Keratinocyte (primary cell): ENCODE results near the gene ZNF423. TPM values are rescaled to one million over a fixed set of nuclear protein-coding genes. Genes with fewer than 3 reads are reported as not detected.

Source experiments
- DNase-seq: peaks from one replicate; pipeline ENCODE4 v3.0.0-alpha.2; 2011; ENCODE audit warnings: low read depth, missing footprints, low spot score
- FAIRE-seq: peaks from 2 replicates; lab custom pipeline; 2011; peaks lifted over from hg19 to GRCh38; lab: Jason Lieb, UNC
- H2AFZ ChIP-seq: 2 replicates; pipeline ENCODE4 v1.6.0; 2012; ENCODE audit warnings: low read length, control low read depth, inconsistent platforms; ENCODE audit not compliant: control insufficient read depth
- H3K27ac ChIP-seq: 2 replicates; pipeline ENCODE4 v1.5.1; 2011; ENCODE audit warnings: low read length; ENCODE audit not compliant: control insufficient read depth, insufficient read depth
- H3K27me3 ChIP-seq: 3 replicates; pipeline ENCODE4 v1.6.0; 2011; ENCODE audit warnings: low read length; ENCODE audit not compliant: control insufficient read depth, insufficient read depth; ENCODE audit errors: extremely low read depth
- H3K36me3 ChIP-seq, 2 experiments: 2 replicates in 1 of 2; 3 replicates in 1 of 2; pipeline ENCODE4 v1.5.1; 2011; ENCODE audit warnings: low read length in 2 of 2, mild to moderate bottlenecking in 1 of 2; ENCODE audit not compliant: control insufficient read depth in 2 of 2, insufficient read depth in 2 of 2; ENCODE audit errors: extremely low read depth in 1 of 2
- H3K4me1 ChIP-seq: 3 replicates; pipeline ENCODE4 v1.5.1; 2011; ENCODE audit warnings: low read length; ENCODE audit not compliant: control insufficient read depth, insufficient read depth; ENCODE audit errors: extremely low read depth
- H3K4me2 ChIP-seq: 3 replicates; pipeline ENCODE4 v1.6.0; 2011; ENCODE audit warnings: low read depth, low read length; ENCODE audit not compliant: control insufficient read depth, insufficient read depth; ENCODE audit errors: extremely low read depth
- H3K4me3 ChIP-seq, 3 experiments: fragments of 200-600 bp in 1 of 3; sonication (generic) in 1 of 3; 2 replicates in 2 of 3; 3 replicates in 1 of 3; pipeline ENCODE4 v1.5.1; 2011 to 2016; ENCODE audit warnings: low read length in 3 of 3, mild to moderate bottlenecking in 3 of 3, control low read depth in 2 of 3, inconsistent platforms in 1 of 3, low read depth in 1 of 3, mixed read lengths in 1 of 3, mixed run types in 1 of 3, moderate library complexity in 1 of 3; ENCODE audit not compliant: control insufficient read depth in 2 of 3, insufficient read depth in 2 of 3; ENCODE audit errors: extremely low read depth in 1 of 3
- H3K79me2 ChIP-seq: 2 replicates; pipeline ENCODE4 v1.6.0; 2012; ENCODE audit warnings: low read length; ENCODE audit not compliant: control insufficient read depth, insufficient read depth
- H3K9ac ChIP-seq: 3 replicates; pipeline ENCODE4 v1.6.0; 2011; ENCODE audit warnings: low read length; ENCODE audit not compliant: control insufficient read depth, insufficient read depth; ENCODE audit errors: extremely low read depth
- H3K9me1 ChIP-seq: 3 replicates; pipeline ENCODE4 v1.6.0; 2011; ENCODE audit warnings: low read length; ENCODE audit not compliant: control insufficient read depth, insufficient read depth; ENCODE audit errors: extremely low read depth
- H3K9me3 ChIP-seq: 2 replicates; pipeline ENCODE4 v1.5.1; 2012; ENCODE audit warnings: low read depth, low read length; ENCODE audit not compliant: control insufficient read depth
- H4K20me1 ChIP-seq: 3 replicates; pipeline ENCODE4 v1.6.0; 2011; ENCODE audit warnings: low read length; ENCODE audit not compliant: control insufficient read depth, insufficient read depth; ENCODE audit errors: extremely low read depth
- EZH2 ChIP-seq: IDR thresholded peaks from one replicate; pipeline ENCODE4 v1.6.1; 2012; ENCODE audit warnings: inconsistent platforms, mild to moderate bottlenecking, low read length, moderate library complexity
- dilution Hi-C: fragments of 300-500 bp; cut with MboI; formaldehyde crosslinking; loops from one replicate; pipeline ENCODE4 v1.7.0; 2020; ENCODE audit warnings: low sequenced_read_pairs; ENCODE audit not compliant: extremely low pct_ligation_motif_present
- polyA plus RNA-seq, 5 experiments: library from polyadenylated mRNA; depleted of rRNA in 3 of 5; stranded (reverse) in 3 of 5; stranded (forward) in 1 of 5; unstranded in 1 of 5; fragments of >200 nt; gene quantifications; 1 replicate in 1 of 5; 2 replicates in 3 of 5; 3 replicates in 1 of 5; pipeline versions ENCODE4 v1.2.1 to v1.2.3, GENCODE V29; 2011 to 2012; ENCODE audit warnings: missing spikeins in 2 of 5, low read depth in 1 of 5, low replicate concordance in 1 of 5
- TF ChIP-seq, protein P1 (sequence below), 3 experiments: IDR thresholded peaks in 1 of 3; conservative IDR thresholded peaks in 1 of 3; optimal IDR thresholded peaks in 1 of 3; 2 replicates in 2 of 3; 3 replicates in 1 of 3; pipeline versions ENCODE3 to v1.5.1; 2011; ENCODE audit warnings: low read length in 3 of 3, mild to moderate bottlenecking in 3 of 3, moderate library complexity in 2 of 3, control low read depth in 1 of 3, inconsistent platforms in 1 of 3; ENCODE audit not compliant: insufficient read depth in 2 of 3; ENCODE audit errors: extremely low read depth in 1 of 3

The ZNF423 gene
- polyA plus RNA-seq, 1 donor (not counting 4 experiments of a cell fraction or from before 2014, with no cell fraction given), result 0.05 TPM

DNA sequence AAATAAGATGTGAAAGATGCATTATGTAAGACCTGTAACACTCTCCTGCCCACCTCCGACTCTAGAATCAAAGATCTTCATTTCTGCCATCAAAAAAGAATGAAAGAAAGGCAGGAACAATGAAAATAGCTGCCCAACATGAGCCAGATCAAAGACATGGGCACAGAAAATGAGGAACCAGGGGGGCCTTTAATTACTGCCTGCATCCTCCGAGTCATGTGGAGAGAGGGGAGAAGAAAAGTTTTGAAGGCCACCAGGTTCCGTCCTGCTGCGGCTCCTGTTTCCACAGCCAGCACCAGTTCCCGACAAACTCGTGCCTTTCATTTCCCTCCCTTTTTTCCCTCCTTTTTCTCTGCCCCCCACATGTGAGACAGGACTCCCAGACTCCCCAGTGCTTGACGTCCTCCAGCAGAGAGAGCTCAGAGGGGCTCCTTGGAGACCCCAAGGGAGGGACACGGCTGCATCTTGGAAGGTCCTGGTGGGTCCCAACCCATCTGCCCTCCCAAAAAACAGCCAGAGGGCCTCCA, 168.4 kb downstream of the ZNF423 start:
- no peaks in the 10 kb centered on the region for H3K36me3 ChIP-seq
- no peaks in the 10 kb centered on the region for H3K79me2 ChIP-seq
- TF ChIP-seq EZH2, result no peak
- TF ChIP-seq, protein P1, sequence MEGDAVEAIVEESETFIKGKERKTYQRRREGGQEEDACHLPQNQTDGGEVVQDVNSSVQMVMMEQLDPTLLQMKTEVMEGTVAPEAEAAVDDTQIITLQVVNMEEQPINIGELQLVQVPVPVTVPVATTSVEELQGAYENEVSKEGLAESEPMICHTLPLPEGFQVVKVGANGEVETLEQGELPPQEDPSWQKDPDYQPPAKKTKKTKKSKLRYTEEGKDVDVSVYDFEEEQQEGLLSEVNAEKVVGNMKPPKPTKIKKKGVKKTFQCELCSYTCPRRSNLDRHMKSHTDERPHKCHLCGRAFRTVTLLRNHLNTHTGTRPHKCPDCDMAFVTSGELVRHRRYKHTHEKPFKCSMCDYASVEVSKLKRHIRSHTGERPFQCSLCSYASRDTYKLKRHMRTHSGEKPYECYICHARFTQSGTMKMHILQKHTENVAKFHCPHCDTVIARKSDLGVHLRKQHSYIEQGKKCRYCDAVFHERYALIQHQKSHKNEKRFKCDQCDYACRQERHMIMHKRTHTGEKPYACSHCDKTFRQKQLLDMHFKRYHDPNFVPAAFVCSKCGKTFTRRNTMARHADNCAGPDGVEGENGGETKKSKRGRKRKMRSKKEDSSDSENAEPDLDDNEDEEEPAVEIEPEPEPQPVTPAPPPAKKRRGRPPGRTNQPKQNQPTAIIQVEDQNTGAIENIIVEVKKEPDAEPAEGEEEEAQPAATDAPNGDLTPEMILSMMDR (optimal IDR thresholded peaks at IDR 0.05 in 1 of 3, IDR thresholded peaks at IDR 0.05 in 1 of 3, conservative IDR thresholded peaks at IDR 0.05 in 1 of 3; ENCODE audit: extremely low read depth in 1 of 3, insufficient read depth in 2 of 3, low read length in 3 of 3), result no peak
- FAIRE-seq, result no peak
- H4K20me1 ChIP-seq, result no peaks in the 10 kb centered on the region
- H3K9me1 ChIP-seq, result no peaks in the 10 kb centered on the region
- no peak overlapping the region for H2AFZ ChIP-seq
- H3K9ac ChIP-seq, result no peak overlapping the region
- DNase-seq, result no peak
- H3K4me1 ChIP-seq, result no peaks in the 10 kb centered on the region
- H3K27me3 ChIP-seq, result no peaks in the 10 kb centered on the region
- dilution Hi-C loops, result no loop called here
- no peak overlapping the region for H3K4me2 ChIP-seq
- H3K4me3 ChIP-seq, result no peak overlapping the region
- no peak overlapping the region for H3K27ac ChIP-seq
- no peaks in the 10 kb centered on the region for H3K9me3 ChIP-seq

DNA sequence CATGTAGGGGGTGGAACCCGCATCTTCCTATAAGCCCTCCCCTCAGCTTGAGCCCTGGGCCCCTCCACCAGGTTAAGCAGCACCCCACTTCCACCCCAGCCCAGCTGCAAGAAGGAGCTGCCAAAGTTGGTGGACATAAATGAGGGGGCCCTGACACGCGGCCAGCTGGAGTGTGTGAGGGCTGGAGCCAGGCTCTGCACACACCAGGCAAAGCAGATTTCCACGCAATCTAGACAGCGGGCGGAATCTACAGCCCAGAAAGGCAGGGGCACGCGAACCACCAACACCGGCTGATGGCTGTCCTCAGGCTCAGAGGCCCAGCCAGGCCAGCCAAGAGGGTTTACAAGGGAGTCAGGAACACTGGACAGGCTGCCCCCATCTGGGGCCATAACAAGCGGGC, 171.2 kb downstream of the ZNF423 start:
- Histone ChIP-seq H3K79me2 (no peaks in the 10 kb centered on the region), H3K36me3 (no peaks in the 10 kb centered on the region), H3K27ac (no peak overlapping the region), H3K9ac (no peak overlapping the region), H3K9me3 (peaks cover 2% of the 10 kb centered on the region), H4K20me1 (no peaks in the 10 kb centered on the region), H3K4me2 (no peak overlapping the region), H3K4me3 (no peak overlapping the region), H2AFZ (no peak overlapping the region), H3K27me3 (no peaks in the 10 kb centered on the region), H3K4me1 (no peaks in the 10 kb centered on the region), H3K9me1 (no peaks in the 10 kb centered on the region)
- TF ChIP-seq, protein P1 (optimal IDR thresholded peaks at IDR 0.05 in 1 of 3, IDR thresholded peaks at IDR 0.05 in 1 of 3, conservative IDR thresholded peaks at IDR 0.05 in 1 of 3; ENCODE audit: extremely low read depth in 1 of 3, insufficient read depth in 2 of 3, low read length in 3 of 3), result no peak
- no peak for TF ChIP-seq EZH2
- FAIRE-seq (no peak), DNase-seq (no peak)
- dilution Hi-C loops, result no loop called here
